Activated CD4-positive, alpha-beta T cell treated with anti-CD3 and anti-CD28 coated beads, Interleukin-2, amount 50 U/mL, for 4 hours (primary cell): ENCODE results near the gene ANXA8.
"Not testable (repeated sequence)": the region's sequence is repeated elsewhere in the genome, so short reads cannot be mapped to it uniquely, and the experiment has no call there.

ENCODE experiments used
- DNase-seq, 2 experiments: peaks; one replicate each; pipeline ENCODE4 v3.0.0-alpha.2; 2020

Gene ANXA8

GRCh38 chr10:47483923-47484322 is at the start of gene ANXA8:
Gene ANXA8, minus strand, starts transcription at chr10:47484115. Its CDS starts 182 bp downstream, at chr10:47483933.
- not testable (repeated sequence) for DNase-seq

GRCh38 chr10:47523475-47523874 is 39.6 kb upstream of the ANXA8 start, which contains the start of gene AGAP9:
Gene AGAP9, minus strand, starts transcription at chr10:47523638. Its CDS starts 112 bp downstream, at chr10:47523526.
- not testable (repeated sequence) for DNase-seq

GRCh38 chr10:47502313-47502712 is 18.4 kb upstream of the ANXA8 start:
- DNase-seq: not testable (repeated sequence)

GRCh38 chr10:47494226-47494625 is 10.3 kb upstream of the ANXA8 start:
- DNase-seq: not testable (repeated sequence)

GRCh38 chr10:47491600-47491999 is 7.7 kb upstream of the ANXA8 start, which contains the start of gene FAM25G:
Gene FAM25G, minus strand, starts transcription at chr10:47491700. Its CDS starts 26 bp downstream, at chr10:47491674.
- not testable (repeated sequence) for DNase-seq

- DNase-seq: not testable (repeated sequence)
Measured at GRCh38 chr10:47489630-47490029, 5.7 kb upstream of the ANXA8 start.

- not testable (repeated sequence) for DNase-seq
Measured at GRCh38 chr10:47485943-47486342, 2.0 kb upstream of the ANXA8 start.

GRCh38 chr10:47484786-47485185 is 871 bp upstream of the ANXA8 start:
- not testable (repeated sequence) for DNase-seq

GRCh38 chr10:47482367-47482766 is 1.5 kb downstream of the ANXA8 start:
- DNase-seq: not testable (repeated sequence)

GRCh38 chr10:47481768-47482181 is 2.1 kb downstream of the ANXA8 start:
- DNase-seq: not testable (repeated sequence)

- DNase-seq: not testable (repeated sequence)
Measured at GRCh38 chr10:47481182-47481766, 2.6 kb downstream of the ANXA8 start.

- not testable (repeated sequence) for DNase-seq
Measured at GRCh38 chr10:47480133-47480532, 3.8 kb downstream of the ANXA8 start.

- not testable (repeated sequence) for DNase-seq
Measured at GRCh38 chr10:47478114-47478513, 5.8 kb downstream of the ANXA8 start.

GRCh38 chr10:47477078-47477477 is 6.8 kb downstream of the ANXA8 start:
- DNase-seq: not testable (repeated sequence)

GRCh38 chr10:47475101-47475500 is 8.8 kb downstream of the ANXA8 start:
- DNase-seq: not testable (repeated sequence)

GRCh38 chr10:47473516-47473915 is 10.4 kb downstream of the ANXA8 start:
- DNase-seq: not testable (repeated sequence)

GRCh38 chr10:47472647-47473046 is 11.3 kb downstream of the ANXA8 start:
- DNase-seq: not testable (repeated sequence)

GRCh38 chr10:47472072-47472471 is 11.8 kb downstream of the ANXA8 start:
- DNase-seq: not testable (repeated sequence)

GRCh38 chr10:47468731-47469528 is 15.0 kb downstream of the ANXA8 start:
- not testable (repeated sequence) for DNase-seq

GRCh38 chr10:47467957-47468356 is 16.0 kb downstream of the ANXA8 start:
- not testable (repeated sequence) for DNase-seq

- DNase-seq: not testable (repeated sequence)
Measured at GRCh38 chr10:47467458-47467857, 16.5 kb downstream of the ANXA8 start.

GRCh38 chr10:47465216-47465917 is 18.5 kb downstream of the ANXA8 start:
- DNase-seq: not testable (repeated sequence)
